ENCODE measurements around the gene GPX4. TPM values are rescaled to one million over a fixed set of nuclear protein-coding genes. Genes with fewer than 3 reads are reported as not detected.

Gene GPX4
- total RNA-seq, 1 donor from 2014 or later, result 300 TPM

GRCh38 chr19:1146412-1146699, 42.6 kb downstream of the GPX4 start:
- Mint-ChIP-seq H3K27ac (ENCODE audit: unreplicated experiment) (no peak overlapping the region), H3K36me3 (ENCODE audit: low read depth) (peaks cover 20% of the 10 kb centered on the region), H3K4me1 (peaks cover 4% of the 10 kb centered on the region), H3K9me3 (peaks cover 4% of the 10 kb centered on the region), H3K27me3 (ENCODE audit: low read depth) (no peaks in the 10 kb centered on the region), H3K4me3 (no peak overlapping the region)
- TF ChIP-seq, protein P1, sequence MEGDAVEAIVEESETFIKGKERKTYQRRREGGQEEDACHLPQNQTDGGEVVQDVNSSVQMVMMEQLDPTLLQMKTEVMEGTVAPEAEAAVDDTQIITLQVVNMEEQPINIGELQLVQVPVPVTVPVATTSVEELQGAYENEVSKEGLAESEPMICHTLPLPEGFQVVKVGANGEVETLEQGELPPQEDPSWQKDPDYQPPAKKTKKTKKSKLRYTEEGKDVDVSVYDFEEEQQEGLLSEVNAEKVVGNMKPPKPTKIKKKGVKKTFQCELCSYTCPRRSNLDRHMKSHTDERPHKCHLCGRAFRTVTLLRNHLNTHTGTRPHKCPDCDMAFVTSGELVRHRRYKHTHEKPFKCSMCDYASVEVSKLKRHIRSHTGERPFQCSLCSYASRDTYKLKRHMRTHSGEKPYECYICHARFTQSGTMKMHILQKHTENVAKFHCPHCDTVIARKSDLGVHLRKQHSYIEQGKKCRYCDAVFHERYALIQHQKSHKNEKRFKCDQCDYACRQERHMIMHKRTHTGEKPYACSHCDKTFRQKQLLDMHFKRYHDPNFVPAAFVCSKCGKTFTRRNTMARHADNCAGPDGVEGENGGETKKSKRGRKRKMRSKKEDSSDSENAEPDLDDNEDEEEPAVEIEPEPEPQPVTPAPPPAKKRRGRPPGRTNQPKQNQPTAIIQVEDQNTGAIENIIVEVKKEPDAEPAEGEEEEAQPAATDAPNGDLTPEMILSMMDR (conservative IDR thresholded peaks at IDR 0.05), result no peak
- no peak for DNase-seq (ENCODE audit: low read depth, low spot score)

GRCh38 chr19:1146858-1147780, 43.3 kb downstream of the GPX4 start:
- DNase-seq (ENCODE audit: low read depth, low spot score), result no peak
- Mint-ChIP-seq H3K4me1 (peaks cover 4% of the 10 kb centered on the region), H3K27me3 (ENCODE audit: low read depth) (no peaks in the 10 kb centered on the region), H3K9me3 (peaks cover 1% of the 10 kb centered on the region), H3K36me3 (ENCODE audit: low read depth) (peaks cover 16% of the 10 kb centered on the region), H3K27ac (ENCODE audit: unreplicated experiment) (no peak overlapping the region), H3K4me3 (no peak overlapping the region)
- TF ChIP-seq, protein P1 (conservative IDR thresholded peaks at IDR 0.05), result no peak

DNA sequence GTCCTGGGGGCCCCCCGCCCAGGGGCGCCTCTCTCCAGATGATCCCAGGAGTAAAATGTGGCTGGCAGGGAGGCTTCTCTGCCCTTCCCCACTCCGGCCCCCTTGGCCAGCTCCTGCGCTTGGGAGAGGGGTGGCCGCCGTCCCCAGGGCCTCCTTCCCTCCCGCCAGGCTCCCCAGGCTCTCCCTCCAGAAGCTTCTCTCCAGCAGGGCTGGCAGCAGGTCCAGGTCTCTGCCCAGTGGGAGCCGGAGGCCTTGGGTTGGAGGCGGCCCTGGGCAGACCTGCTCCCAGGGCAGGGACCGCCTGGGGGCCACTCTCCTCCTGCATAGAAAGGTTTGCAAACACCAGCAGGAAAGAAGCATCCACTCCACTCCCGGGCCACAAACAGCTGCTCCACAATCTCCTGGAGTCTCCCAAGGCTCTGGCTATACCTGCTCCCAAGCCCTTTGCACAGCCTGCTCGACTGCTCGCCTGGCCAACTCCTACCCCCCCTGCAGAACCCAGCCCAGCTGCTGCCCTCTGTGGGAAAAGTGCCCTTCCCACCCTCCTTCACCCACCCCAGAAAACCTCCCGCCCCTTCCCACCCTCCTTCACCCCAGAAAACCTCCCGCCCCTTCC, 44.2 kb downstream of the GPX4 start:
- no peaks in the 10 kb centered on the region for H3K9me3 Mint-ChIP-seq
- H3K27me3 Mint-ChIP-seq (ENCODE audit: low read depth), result no peaks in the 10 kb centered on the region
- no peak for DNase-seq (ENCODE audit: low read depth, low spot score)
- no peak overlapping the region for H3K4me3 Mint-ChIP-seq
- peaks cover 12% of the 10 kb centered on the region for H3K36me3 Mint-ChIP-seq (ENCODE audit: low read depth)
- H3K27ac Mint-ChIP-seq (ENCODE audit: unreplicated experiment), result no peak overlapping the region
- TF ChIP-seq, protein P1 (conservative IDR thresholded peaks at IDR 0.05), result no peak
- H3K4me1 Mint-ChIP-seq, result peaks cover 4% of the 10 kb centered on the region

DNA sequence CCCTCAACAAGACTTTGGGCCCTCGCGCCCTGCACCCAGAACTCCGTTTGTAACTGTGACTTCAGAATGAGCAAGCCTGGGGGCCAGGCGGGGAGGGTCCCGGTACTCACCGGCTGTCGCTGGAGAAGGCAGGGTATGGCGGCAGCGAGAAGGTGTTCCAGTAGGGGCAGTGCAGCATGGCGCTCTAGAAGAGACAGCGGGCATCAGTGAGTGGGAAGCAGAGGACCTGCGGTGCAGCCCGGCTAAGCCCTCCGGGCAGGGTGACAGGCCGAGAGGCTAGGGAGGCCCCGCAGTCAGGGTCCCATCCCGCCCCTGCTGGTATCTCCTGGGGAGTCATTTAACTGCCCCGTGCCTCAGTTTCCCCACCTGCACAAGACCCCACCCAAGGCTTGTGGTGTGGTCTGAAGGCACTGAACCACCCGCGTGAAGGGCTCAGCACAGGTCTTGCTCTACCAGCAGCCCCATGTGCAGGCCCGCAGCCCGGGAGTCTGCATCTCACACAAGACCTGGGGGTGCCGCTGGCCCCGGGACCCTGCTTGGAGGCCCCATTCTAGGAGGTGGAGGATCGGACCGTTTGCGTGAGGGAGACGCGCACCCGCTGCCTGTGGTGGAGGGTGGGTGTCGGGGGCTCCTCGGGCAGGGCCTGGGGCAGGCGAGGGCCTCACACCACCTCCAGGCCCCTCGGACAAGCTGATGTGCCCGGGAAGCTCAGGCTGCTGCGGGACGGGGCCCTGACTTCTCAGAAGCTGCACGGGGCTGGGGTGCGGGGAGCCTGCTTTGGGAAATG, 45.7 kb downstream of the GPX4 start:
- no peaks in the 10 kb centered on the region for H3K27me3 Mint-ChIP-seq (ENCODE audit: low read depth)
- DNase-seq (ENCODE audit: low read depth, low spot score), result no peak
- no peak overlapping the region for H3K27ac Mint-ChIP-seq (ENCODE audit: unreplicated experiment)
- H3K4me3 Mint-ChIP-seq, result no peak overlapping the region
- TF ChIP-seq, protein P1 (conservative IDR thresholded peaks at IDR 0.05), result no peak
- H3K36me3 Mint-ChIP-seq (ENCODE audit: low read depth), result peaks cover 5% of the 10 kb centered on the region
- H3K4me1 Mint-ChIP-seq, result peaks cover 3% of the 10 kb centered on the region
- H3K9me3 Mint-ChIP-seq, result no peaks in the 10 kb centered on the region

DNA sequence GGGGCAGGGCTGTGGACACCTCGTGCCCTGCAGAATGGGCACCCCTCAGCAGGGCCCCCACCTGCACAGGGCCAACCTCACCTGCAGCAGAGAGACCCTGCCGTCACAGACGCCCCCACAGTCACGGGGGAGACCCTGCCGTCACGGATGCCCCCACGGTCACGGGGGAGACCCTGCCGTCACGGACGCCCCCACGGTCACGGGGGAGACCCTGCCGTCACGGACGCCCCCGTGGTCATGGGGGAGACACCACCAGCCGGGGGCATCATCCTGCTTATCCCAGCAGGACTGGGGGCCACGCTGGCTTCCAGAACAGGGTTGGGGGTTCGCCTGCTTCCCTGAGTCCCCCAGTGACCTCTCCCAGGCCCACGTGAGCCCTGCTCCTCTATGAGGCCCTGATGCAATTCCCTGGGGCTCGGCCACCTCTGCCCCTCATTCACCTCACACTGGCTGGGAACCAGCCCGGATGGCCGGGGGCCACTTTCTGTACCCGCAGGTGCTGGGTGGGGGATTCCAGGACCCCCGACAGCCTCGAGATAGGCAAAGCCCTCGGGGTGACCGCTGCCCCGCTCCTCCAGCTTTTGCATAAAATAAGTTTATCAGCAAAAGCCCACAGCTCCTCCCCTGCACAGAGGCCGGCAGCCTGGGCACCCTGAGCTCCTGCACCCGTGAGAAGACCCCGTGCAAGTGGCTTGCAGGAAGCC, 46.7 kb downstream of the GPX4 start:
- Mint-ChIP-seq H3K4me1 (no peaks in the 10 kb centered on the region), H3K36me3 (ENCODE audit: low read depth) (no peaks in the 10 kb centered on the region), H3K27ac (ENCODE audit: unreplicated experiment) (no peak overlapping the region), H3K9me3 (no peaks in the 10 kb centered on the region), H3K27me3 (ENCODE audit: low read depth) (no peaks in the 10 kb centered on the region), H3K4me3 (no peak overlapping the region)
- DNase-seq (ENCODE audit: low read depth, low spot score), result no peak
- TF ChIP-seq, protein P1 (conservative IDR thresholded peaks at IDR 0.05), result no peak
